GM23338 (cell line): Measurements from ENCODE around the gene RNF19B.

Experiments
- CREB1 ChIP-seq: fragments of 250-450 bp; sonication (Bioruptor Pico); IDR thresholded peaks from 2 replicates; pipeline ENCODE4 v1.5.0; 2020; ENCODE audit warnings: low read depth, mild to moderate bottlenecking, moderate library complexity
- CTCF ChIP-seq, 2 experiments: fragments of 200-600 bp in 1 of 2; sonication (generic) in 1 of 2; conservative IDR thresholded peaks; 2 replicates each; pipeline versions ENCODE4 v1.5.1 to v1.6.1; 2016 to 2017; ENCODE audit warnings: antibody characterized with exemption in 2 of 2, low read depth in 2 of 2, mild to moderate bottlenecking in 2 of 2, moderate library complexity in 1 of 2
- ETS1 ChIP-seq: IDR thresholded peaks from 2 replicates; pipeline ENCODE4 v1.6.1; 2016; ENCODE audit warnings: antibody characterized with exemption
- EZH2 ChIP-seq: fragments of 200-600 bp; sonication (generic); IDR thresholded peaks from one replicate; pipeline ENCODE4 v1.8.0; 2017; ENCODE audit warnings: antibody characterized with exemption, mild to moderate bottlenecking, low read depth; ENCODE audit not compliant: unreplicated experiment
- EZH2phosphoT487 ChIP-seq: fragments of 200-600 bp; sonication (generic); IDR thresholded peaks from one replicate; pipeline ENCODE4 v1.8.1; 2018; ENCODE audit warnings: antibody characterized with exemption; ENCODE audit not compliant: unreplicated experiment
- JUNB ChIP-seq: IDR thresholded peaks from one replicate; pipeline ENCODE4 v1.6.1; 2016; ENCODE audit warnings: antibody characterized with exemption; ENCODE audit not compliant: unreplicated experiment
- NANOG ChIP-seq: IDR thresholded peaks from 2 replicates; pipeline ENCODE4 v1.6.1; 2016; ENCODE audit warnings: antibody characterized with exemption, borderline replicate concordance
- POLR2AphosphoS5 ChIP-seq: IDR thresholded peaks from 2 replicates; pipeline ENCODE4 v1.6.1; 2016; ENCODE audit warnings: antibody characterized with exemption, low read depth
- REST ChIP-seq: IDR thresholded peaks from one replicate; pipeline ENCODE4 v1.6.1; 2018; ENCODE audit warnings: antibody characterized with exemption; ENCODE audit not compliant: unreplicated experiment
- STAT1 ChIP-seq: IDR thresholded peaks from one replicate; pipeline ENCODE4 v1.6.1; 2016; ENCODE audit warnings: antibody characterized with exemption; ENCODE audit not compliant: unreplicated experiment
- ZNF114 ChIP-seq: fragments of 250-450 bp; sonication (Bioruptor Pico); IDR thresholded peaks from 2 replicates; pipeline ENCODE4 v1.5.0; 2020; ENCODE audit warnings: mild to moderate bottlenecking, moderate library complexity
- ZNF331 ChIP-seq: fragments of 250-450 bp; sonication (Bioruptor Pico); IDR thresholded peaks from 2 replicates; pipeline ENCODE4 v1.5.0; 2020; ENCODE audit warnings: low read depth, mild to moderate bottlenecking, moderate library complexity
- ZNF462 ChIP-seq: fragments of 250-450 bp; sonication (Bioruptor Pico); IDR thresholded peaks from 2 replicates; pipeline ENCODE4 v1.5.0; 2020; ENCODE audit warnings: mild to moderate bottlenecking, moderate library complexity

GRCh38 chr1:32926562-32926961 is 38.0 kb downstream of the RNF19B start:
- TF ChIP-seq CREB1 (CRISPR knock-in tag) (no peak), CTCF (conservative IDR thresholded peaks at IDR 0.05; ENCODE audit: low read depth in 2 of 2) (no peak), POLR2AphosphoS5 (no peak), EZH2 (no peak), JUNB (no peak), EZH2phosphoT487 (no peak), REST (no peak), STAT1 (no peak), ZNF462 (CRISPR knock-in tag) (no peak), ETS1 (no peak), ZNF331 (no peak), NANOG (no peak), ZNF114 (no peak)
